COLO668 (cell line): ENCODE results near the gene AP3S2.
"Not testable (repeated sequence)": the region's sequence is repeated elsewhere in the genome, so short reads cannot be mapped to it uniquely, and the experiment has no call there.

Source experiments
- DNase-seq: peaks from one replicate; lab custom pipeline; 2025; ENCODE audit not compliant: unreplicated experiment; lab: John Stamatoyannopoulos, UW

The AP3S2 gene

DNA sequence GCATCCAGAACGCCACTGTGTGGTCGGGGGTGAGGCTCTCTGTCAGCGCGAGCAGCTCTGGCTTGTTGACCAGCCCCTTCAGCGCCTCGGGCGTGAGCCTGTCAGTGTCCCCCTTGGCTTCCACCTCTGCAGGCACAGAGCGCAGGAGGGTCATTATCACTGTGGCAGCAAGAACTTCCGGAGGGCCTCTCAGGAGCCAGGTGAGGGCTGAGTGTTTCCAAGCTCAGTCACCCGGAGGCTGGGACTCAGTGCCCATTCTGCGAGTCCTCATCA, 10.0 kb upstream of the AP3S2 start:
- no peak for DNase-seq

GRCh38 chr15:89903015-89903857, 9.4 kb upstream of the AP3S2 start:
- DNase-seq = no peak

DNA sequence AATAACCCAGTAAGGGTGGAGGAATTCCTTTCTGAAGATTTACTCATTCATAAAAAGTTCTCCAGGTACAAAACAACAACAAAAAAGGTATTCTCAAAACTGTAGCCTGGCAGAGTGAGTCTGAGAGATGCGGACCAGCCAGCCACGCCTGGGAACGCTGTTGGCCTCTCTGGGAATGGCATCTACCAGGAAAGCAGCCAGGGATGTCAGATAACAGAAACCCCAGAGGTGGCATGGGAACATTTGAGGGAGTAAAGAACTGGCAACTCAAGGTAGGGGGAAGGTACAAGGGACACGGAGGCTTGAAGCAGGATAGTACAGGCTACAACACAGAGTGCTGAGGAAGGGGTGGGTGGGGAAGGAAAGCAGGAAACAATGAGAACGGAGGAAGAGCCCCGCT, 7.1 kb upstream of the AP3S2 start:
- no peak for DNase-seq

DNA sequence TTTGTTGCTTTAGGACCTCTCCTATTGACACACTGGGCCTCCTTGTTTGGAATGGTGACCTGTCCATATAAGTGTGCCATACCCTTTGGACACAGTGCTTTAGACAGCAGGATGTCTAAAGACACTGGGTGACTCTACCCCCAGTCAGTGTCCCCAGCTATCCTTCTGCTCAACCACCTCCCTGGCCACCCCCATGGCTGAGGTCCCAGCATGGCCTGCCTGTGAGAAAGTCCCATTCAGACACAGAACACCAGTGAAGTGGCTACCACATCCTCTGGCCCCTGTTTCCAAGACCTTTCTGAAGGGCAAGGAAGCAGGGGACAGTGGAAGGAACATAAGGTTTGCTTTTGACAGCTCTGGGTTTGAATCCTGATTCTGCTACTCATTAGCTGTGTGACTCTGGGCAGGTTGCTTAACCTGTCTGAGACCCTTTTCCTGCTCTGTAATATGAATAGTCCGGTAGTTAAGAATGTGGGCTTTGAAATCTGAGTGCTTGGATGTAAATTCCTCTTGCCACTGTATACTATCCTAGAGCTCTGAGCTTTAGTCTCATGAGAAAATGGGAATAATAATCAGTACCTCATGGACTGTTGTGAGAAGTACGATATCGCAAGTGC, 6.3 kb upstream of the AP3S2 start:
- no peak for DNase-seq

- no peak for DNase-seq
These were observed 5.6 kb upstream of the AP3S2 start for GRCh38 chr15:89899295-89899945.

- peak; percentile 61 for DNase-seq
These were observed 5.0 kb upstream of the AP3S2 start for GRCh38 chr15:89898614-89899294.

GRCh38 chr15:89898146-89898545, 4.4 kb upstream of the AP3S2 start:
- no peak for DNase-seq

DNA sequence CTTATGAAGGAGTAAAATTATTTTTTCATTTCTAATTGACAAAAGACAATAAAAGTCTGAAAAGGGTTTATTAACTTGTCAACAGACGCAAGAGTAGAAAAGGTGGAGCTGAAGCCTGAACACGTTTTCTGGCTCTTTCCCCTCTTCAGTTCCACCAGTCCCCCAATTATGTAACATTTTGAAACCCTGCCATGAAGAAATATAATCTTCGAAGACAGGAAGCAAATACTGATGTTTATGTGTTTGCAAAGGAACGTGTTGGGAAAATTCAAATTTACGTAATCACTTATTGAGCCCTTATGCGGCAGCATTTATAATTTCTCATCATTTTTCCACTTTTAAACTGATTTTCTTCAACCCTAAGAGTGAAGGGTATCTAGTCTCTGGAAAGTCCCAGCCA, 767 bp downstream of the AP3S2 start:
- DNase-seq = no peak

DNA sequence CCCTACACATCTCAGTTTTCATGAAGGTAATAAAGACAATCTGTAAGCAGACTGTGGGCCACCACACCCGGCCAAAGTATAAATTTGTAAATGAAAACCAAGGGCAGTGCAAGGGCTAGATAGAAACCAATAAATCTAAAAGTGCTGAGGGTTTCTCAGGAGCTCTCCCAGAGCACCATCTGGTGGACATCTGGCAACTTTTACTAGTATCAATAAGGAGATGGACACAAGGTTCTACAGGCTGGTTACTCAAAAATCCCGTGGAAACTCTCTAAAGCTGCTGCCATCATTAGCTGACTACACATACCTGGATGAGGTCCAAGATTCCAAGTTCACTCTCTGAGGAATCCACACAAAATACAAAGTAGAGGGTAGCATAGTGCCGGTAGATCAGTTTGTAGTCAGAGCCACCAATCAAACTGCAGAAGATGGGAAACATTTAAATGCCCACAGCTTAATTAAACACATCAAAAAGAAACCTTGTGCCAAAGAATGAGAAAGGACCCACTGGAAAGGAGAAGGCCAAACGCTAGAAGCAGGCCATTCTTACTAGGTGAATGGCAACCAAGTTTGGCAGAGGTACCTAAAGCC, 5.5 kb downstream of the AP3S2 start:
- DNase-seq = peak; percentile 10

DNA sequence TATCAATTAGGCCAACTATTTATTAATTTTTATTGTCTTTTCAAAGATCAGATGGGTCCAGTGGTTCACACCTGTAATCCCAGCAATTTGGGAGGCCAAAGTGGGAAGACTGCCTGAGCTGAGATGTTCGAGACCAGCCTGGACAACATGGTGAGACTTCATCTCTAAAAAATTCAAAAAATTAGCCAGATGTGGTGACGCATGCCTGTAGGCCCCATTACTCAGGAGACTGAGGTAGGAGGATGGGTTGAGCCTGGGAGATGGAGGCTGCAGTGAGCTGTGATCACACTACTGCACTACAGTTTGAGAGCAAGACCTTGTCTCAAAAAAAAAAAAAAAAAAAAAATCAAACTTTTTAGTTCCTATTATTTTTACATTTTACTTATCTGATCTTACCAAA, 8.2 kb downstream of the AP3S2 start:
- DNase-seq = no peak

DNA sequence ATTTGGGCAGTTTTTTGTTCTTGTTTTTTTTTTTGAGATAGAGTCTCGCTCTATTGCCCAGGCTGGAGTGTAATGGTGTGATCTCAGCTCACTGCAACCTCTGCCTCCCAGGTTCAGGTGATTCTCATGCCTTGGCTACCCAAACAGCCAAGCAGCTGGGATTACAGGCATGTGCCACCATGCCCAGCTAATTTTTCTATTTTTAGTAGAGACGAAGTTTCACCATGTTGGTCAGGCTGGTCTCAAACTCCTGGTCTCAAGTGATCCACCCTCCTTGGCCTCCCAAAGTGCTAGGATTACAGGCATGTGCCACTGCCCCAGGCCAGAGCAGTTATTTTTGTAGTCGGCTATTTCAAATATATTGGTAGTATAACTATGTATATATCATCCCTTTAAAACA, 8.6 kb downstream of the AP3S2 start:
- not testable (repeated sequence) for DNase-seq

DNA sequence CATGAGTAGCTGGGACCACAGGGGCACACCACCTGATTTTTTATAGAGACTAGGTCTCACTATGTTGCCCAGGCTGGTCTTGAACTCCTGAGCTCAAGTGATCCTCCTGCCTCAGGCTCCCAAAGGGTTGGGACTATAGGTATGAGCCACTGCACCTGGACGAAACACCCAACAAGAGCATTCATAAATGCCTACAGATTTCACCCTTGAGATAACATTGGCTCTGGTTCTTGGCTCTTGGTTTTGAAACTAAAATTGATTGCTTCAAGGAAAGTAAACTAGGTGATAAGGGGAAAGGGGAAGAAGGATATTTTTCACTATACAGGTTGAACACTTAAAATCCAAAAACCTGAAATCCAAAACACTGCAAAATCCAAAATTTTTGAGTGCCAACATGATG, 10.3 kb downstream of the AP3S2 start:
- DNase-seq = no peak

DNA sequence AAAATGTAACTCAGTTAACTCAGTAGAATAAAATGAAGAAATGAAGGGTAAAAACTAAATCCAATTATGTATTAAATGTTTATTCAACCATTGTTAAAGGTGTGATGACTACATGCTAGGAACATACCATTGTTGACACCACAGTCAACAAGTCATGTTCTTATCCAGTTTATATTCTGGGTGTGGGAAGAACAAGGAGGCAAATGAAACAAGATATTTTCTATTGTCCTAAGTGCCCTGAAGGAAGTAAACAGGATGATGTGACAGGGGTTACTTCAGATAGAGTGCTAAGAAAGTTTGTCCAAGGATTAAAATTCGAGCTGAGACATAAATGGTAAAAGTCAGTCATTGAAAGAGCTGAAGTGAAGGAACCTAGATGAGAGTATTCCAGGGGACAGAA, 13.1 kb downstream of the AP3S2 start:
- DNase-seq = no peak

DNA sequence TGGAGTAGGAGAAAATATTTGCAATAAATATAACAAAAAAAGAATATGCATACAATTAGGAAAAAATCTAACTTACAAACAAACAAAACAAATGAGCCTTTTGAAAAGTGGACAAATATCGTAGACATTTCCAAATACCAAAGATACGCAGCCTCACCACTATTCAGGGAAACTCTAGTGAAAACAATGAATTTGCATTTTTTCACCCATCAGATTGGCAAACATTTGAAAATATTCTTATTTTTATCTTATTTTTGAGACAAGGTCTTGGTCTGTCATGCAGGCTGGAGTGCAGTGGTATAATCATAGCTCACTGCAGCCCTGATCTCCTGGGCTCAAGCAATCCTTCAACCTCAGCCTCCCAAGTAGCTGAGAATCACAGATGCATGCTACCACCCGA, 15.5 kb downstream of the AP3S2 start:
- DNase-seq = no peak

DNA sequence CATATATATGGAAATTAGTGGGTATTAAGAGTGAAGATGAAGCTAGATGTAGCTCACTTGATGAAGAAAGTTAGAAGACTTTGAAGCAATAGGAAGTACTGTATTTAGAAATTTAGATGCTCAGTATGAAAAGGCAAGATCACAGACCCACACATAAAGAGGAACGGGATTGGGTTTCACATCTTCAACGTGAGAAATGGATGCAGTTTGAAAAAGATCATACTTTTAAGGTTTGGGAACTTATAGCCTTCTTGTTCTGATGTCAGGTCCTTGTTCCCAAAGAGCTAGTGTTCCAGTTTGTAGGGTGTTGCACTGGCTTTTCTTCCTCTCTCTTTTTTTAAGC, 16.7 kb downstream of the AP3S2 start:
- DNase-seq = no peak

DNA sequence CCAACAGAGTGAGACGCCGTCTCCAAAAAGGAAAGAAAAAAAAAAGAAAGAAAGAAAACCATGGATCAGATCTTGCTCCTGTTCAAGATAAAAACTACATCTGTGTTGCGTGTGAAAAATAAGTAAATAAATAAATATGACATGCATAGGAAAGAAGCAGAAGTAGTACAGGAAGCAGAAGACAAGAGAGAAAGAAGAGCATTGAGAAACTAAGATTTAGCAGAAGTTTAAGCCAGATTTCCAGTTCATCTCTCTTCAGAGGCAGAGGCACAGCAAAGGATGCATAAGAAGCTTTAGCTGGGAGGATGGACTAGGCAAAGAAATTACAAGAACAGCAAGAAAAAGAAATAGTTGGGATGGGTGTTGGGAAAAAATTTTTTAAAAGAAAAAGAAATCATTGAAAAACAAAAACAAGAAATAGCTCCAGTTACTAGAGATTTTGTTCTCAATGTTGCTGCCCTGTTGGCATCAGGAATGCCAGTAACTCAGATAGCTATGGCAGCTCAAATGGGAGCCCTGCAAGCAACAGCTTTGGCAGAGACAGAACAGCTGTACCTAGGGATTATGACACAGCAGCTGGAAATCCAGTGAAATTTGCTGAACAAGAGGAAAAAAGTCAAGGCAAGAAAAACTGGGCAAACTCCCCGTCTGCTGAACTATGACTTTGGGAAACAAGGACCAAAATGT, 17.3 kb downstream of the AP3S2 start:
- no peak for DNase-seq

DNA sequence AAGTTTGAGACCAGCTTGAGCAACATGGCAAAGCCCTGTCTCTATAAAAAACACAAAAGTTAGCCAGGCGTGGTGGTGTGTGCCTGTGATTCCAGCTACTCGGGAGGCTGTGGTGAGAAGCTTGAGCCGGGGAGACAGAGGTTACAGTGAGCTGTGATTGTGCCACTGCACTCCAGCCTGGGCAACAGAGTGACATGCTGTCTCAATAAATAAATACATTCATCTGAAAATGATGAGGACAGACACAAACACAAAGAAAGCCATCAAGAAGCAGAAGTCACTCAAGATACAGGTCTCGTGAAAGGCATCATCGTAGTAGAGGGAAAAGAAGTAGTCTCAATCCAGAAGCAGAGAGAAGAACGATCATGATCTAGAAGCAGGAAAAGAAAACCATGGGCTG, 18.1 kb downstream of the AP3S2 start:
- no peak for DNase-seq

GRCh38 chr15:89874926-89875564, 18.7 kb downstream of the AP3S2 start:
- DNase-seq = peak; percentile 73

- no peak for DNase-seq
These were observed 23.0 kb downstream of the AP3S2 start for GRCh38 chr15:89870688-89871288.

- DNase-seq = no peak
These were observed 23.8 kb downstream of the AP3S2 start for GRCh38 chr15:89870006-89870405.
